MCF 10A (cell line): ENCODE results near the gene PGLYRP4. TPM values are rescaled to one million over a fixed set of nuclear protein-coding genes. Genes with fewer than 3 reads are reported as not detected.
A peak's percentile ranks its signal among the peaks of the same experiment; 100 is the strongest.

Experiments
- BruUV-seq: library from RNA; stranded (reverse); fragments of 400-500 nt; replicated peaks from 2 replicates; lab custom pipeline; 2021; lab: Mats Ljungman, UMichigan
- CTCF ChIA-PET: fragments of 300-600 bp; sonication (Branson Sonifier 250); formaldehyde crosslinking; extraction: SDS; loops from one replicate; lab custom pipeline; 2021; ENCODE audit warnings: antibody characterized with exemption, inconsistent platforms; lab: Yijun Ruan, JAX
- POLR2A ChIA-PET: fragments of 300-600, 350-650 bp; sonication (Branson Sonifier 250); formaldehyde crosslinking; extraction: SDS; loops from one replicate; lab custom pipeline; 2020; ENCODE audit warnings: antibody characterized with exemption, inconsistent platforms; lab: Yijun Ruan, JAX
- DNase-seq: peaks from one replicate; pipeline ENCODE4 v3.0.0-alpha.2; 2018; ENCODE audit not compliant: unreplicated experiment
- H3K27ac Mint-ChIP-seq: one replicate; pipeline ENCODE4 v1.8.0; 2022; ENCODE audit warnings: mild to moderate bottlenecking, low read depth, mixed read lengths; ENCODE audit not compliant: unreplicated experiment
- H3K27me3 Mint-ChIP-seq: one replicate; pipeline ENCODE4 v1.8.0; 2022; ENCODE audit warnings: mixed read lengths; ENCODE audit not compliant: insufficient read depth, unreplicated experiment
- H3K36me3 Mint-ChIP-seq: one replicate; pipeline ENCODE4 v1.8.0; 2022; ENCODE audit warnings: mild to moderate bottlenecking, moderate library complexity, mixed read lengths; ENCODE audit not compliant: insufficient read depth, unreplicated experiment
- H3K4me1 Mint-ChIP-seq: one replicate; pipeline ENCODE4 v1.8.0; 2022; ENCODE audit warnings: mixed read lengths; ENCODE audit not compliant: insufficient read depth, unreplicated experiment
- H3K4me3 Mint-ChIP-seq: one replicate; pipeline ENCODE4 v1.8.0; 2022; ENCODE audit warnings: mild to moderate bottlenecking, moderate library complexity, mixed read lengths; ENCODE audit not compliant: unreplicated experiment
- H3K9me3 Mint-ChIP-seq: one replicate; pipeline ENCODE4 v1.8.0; 2022; ENCODE audit warnings: mixed read lengths; ENCODE audit not compliant: unreplicated experiment
- intact Hi-C: fragments of 100-400 bp; cut with micrococcal nuclease; formaldehyde crosslinking; loops from 2 replicates; pipeline ENCODE4 v1.14.1; 2022
- total RNA-seq: library from RNA; stranded (reverse); gene quantifications from 2 replicates; pipeline ENCODE4 v1.2.3, GENCODE V29; 2022
- TF ChIP-seq, protein P1 (sequence below): fragments of 200-600 bp; IDR thresholded peaks from one replicate; pipeline ENCODE4 v1.8.0; 2022; ENCODE audit warnings: antibody characterized with exemption, mild to moderate bottlenecking; ENCODE audit not compliant: unreplicated experiment

PGLYRP4 gene
- total RNA-seq, 1 experiment from 2014 or later, result not detected

- Mint-ChIP-seq H3K9me3 (no peaks in the 10 kb centered on the region), H3K27me3 (peaks cover 9% of the 10 kb centered on the region), H3K4me3 (no peak overlapping the region), H3K36me3 (no peaks in the 10 kb centered on the region), H3K27ac (no peak overlapping the region), H3K4me1 (peaks cover 36% of the 10 kb centered on the region)
- ChIA-PET POLR2A (interaction anchor here (0.6 to 4.2 kb wide), 11 partner anchors 11 to 156 kb away, joined by 3 to 26 read pairs (median 4); partner anchors contain the start of genes S100A12 and S100A8), CTCF (interaction anchor here (0.6 to 28.2 kb wide), 39 partner anchors 10 to 630 kb away, joined by 3 to 1438 read pairs (median 4); partner anchors contain the start of genes PGLYRP3, RAB13, S100A12 and S100A8)
- no TSS peak for BruUV-seq
- intact Hi-C loops, result loop anchor here (1.0 kb wide), 1 partner anchor 49 kb away; no protein-coding TSS in a partner anchor
- TF ChIP-seq, protein P1, sequence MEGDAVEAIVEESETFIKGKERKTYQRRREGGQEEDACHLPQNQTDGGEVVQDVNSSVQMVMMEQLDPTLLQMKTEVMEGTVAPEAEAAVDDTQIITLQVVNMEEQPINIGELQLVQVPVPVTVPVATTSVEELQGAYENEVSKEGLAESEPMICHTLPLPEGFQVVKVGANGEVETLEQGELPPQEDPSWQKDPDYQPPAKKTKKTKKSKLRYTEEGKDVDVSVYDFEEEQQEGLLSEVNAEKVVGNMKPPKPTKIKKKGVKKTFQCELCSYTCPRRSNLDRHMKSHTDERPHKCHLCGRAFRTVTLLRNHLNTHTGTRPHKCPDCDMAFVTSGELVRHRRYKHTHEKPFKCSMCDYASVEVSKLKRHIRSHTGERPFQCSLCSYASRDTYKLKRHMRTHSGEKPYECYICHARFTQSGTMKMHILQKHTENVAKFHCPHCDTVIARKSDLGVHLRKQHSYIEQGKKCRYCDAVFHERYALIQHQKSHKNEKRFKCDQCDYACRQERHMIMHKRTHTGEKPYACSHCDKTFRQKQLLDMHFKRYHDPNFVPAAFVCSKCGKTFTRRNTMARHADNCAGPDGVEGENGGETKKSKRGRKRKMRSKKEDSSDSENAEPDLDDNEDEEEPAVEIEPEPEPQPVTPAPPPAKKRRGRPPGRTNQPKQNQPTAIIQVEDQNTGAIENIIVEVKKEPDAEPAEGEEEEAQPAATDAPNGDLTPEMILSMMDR, result peak; percentile 97
- DNase-seq, result peak; percentile 94
Measured at GRCh38 chr1:153355445-153356071, 6.9 kb upstream of the PGLYRP4 start.

DNA sequence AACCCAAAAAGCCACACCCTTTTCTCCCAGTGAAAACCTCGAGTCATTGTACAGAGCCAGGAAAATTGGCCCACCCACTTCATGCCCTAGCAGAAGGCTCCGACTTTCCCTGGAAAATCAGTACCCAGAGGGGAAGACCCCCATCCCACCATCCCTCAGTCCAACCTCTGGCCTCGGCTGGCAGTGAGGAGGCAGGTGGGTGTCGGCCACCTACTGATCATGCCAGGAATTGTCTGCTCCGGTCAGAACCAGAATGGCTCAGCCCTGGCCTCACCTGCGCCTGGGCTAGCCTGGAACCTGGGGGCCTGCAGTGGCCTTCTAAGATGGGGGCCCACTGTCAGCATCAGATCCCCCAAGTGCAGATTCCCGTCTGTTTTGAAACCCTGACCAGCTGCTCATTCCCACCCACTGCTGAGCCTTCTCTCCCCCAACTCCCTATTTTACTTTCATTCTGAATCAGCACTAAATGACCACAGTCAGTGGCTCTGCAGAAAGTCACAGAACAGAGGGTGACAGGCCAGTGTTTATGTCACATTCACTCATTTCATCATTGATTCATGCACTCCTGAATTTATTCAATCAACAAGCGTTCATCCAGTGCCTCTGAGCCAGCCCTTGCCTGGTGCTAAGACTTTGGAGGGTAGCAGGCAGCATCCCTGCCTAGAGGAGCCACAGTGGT is 6.0 kb upstream of the PGLYRP4 start:
- intact Hi-C loops, result loop anchor here (1.0 kb wide), 1 partner anchor 50 kb away; no protein-coding TSS in a partner anchor
- Mint-ChIP-seq H3K27me3 (peaks cover 18% of the 10 kb centered on the region), H3K4me1 (peaks cover 29% of the 10 kb centered on the region), H3K9me3 (no peaks in the 10 kb centered on the region), H3K27ac (no peak overlapping the region), H3K36me3 (no peaks in the 10 kb centered on the region), H3K4me3 (no peak overlapping the region)
- BruUV-seq, result no TSS peak
- no peak for DNase-seq
- ChIA-PET POLR2A (interaction anchor here (0.6 to 4.2 kb wide), 8 partner anchors 12 to 157 kb away, joined by 3 to 24 read pairs (median 4); partner anchors contain the start of gene S100A8), CTCF (interaction anchor here (0.7 to 28.2 kb wide), 44 partner anchors 10 to 631 kb away, joined by 3 to 1438 read pairs (median 6); partner anchors contain the start of genes PGLYRP3, RAB13, S100A12 and S100A8)
- TF ChIP-seq, protein P1, result peak; percentile 15

- DNase-seq, result peak; percentile 63
- Mint-ChIP-seq H3K36me3 (no peaks in the 10 kb centered on the region), H3K9me3 (no peaks in the 10 kb centered on the region), H3K27me3 (peaks cover 31% of the 10 kb centered on the region), H3K27ac (no peak overlapping the region), H3K4me1 (peaks cover 34% of the 10 kb centered on the region), H3K4me3 (no peak overlapping the region)
- BruUV-seq, result no TSS peak
- CTCF ChIA-PET, result interaction anchor here (0.5 to 28.2 kb wide), 56 partner anchors 9 to 1898 kb away, joined by 3 to 1438 read pairs (median 5); partner anchors contain the start of genes NPR1, S100A12, S100A16 and S100A4
- intact Hi-C loops, result no loop called here
- POLR2A ChIA-PET, result interaction anchor here (0.5 to 3.2 kb wide), 13 partner anchors 22 to 171 kb away, joined by 3 to 16 read pairs (median 5); partner anchors contain the start of gene S100A12
- TF ChIP-seq, protein P1, result peak; percentile 72
Measured at GRCh38 chr1:153353226-153353947, 4.7 kb upstream of the PGLYRP4 start.
